ENCODE measurements around the gene MRPL32. TPM values are rescaled to one million over a fixed set of nuclear protein-coding genes. Genes with fewer than 3 reads are reported as not detected.

MRPL32 gene
- total RNA-seq, 1 donor from 2014 or later = 65.5 TPM

GRCh38 chr7:42915356-42915755, 16.8 kb upstream of the MRPL32 start:
- Histone ChIP-seq H3K27me3 (ENCODE audit: low read depth) (no peaks in the 10 kb centered on the region), H3K4me1 (peaks cover 21% of the 10 kb centered on the region), H3K36me3 (peaks cover 55% of the 10 kb centered on the region), H3K9me3 (replicated peaks) (no peaks in the 10 kb centered on the region), H3K27ac (replicated peaks) (no peak overlapping the region), H3K4me3 (no peak overlapping the region)
- TF ChIP-seq, protein P1, sequence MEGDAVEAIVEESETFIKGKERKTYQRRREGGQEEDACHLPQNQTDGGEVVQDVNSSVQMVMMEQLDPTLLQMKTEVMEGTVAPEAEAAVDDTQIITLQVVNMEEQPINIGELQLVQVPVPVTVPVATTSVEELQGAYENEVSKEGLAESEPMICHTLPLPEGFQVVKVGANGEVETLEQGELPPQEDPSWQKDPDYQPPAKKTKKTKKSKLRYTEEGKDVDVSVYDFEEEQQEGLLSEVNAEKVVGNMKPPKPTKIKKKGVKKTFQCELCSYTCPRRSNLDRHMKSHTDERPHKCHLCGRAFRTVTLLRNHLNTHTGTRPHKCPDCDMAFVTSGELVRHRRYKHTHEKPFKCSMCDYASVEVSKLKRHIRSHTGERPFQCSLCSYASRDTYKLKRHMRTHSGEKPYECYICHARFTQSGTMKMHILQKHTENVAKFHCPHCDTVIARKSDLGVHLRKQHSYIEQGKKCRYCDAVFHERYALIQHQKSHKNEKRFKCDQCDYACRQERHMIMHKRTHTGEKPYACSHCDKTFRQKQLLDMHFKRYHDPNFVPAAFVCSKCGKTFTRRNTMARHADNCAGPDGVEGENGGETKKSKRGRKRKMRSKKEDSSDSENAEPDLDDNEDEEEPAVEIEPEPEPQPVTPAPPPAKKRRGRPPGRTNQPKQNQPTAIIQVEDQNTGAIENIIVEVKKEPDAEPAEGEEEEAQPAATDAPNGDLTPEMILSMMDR (IDR thresholded peaks at IDR 0.05; ENCODE audit: borderline replicate concordance) = no peak
- no peak for DNase-seq
- intact Hi-C loops (cut with micrococcal nuclease) = no loop called here

GRCh38 chr7:42922017-42922753, 10.0 kb upstream of the MRPL32 start:
- no peak for DNase-seq
- Histone ChIP-seq H3K4me3 (no peak overlapping the region), H3K27me3 (ENCODE audit: low read depth) (no peaks in the 10 kb centered on the region), H3K9me3 (replicated peaks) (no peaks in the 10 kb centered on the region), H3K36me3 (peaks cover 100% of the 10 kb centered on the region), H3K4me1 (peaks cover 4% of the 10 kb centered on the region), H3K27ac (replicated peaks) (no peak overlapping the region)
- TF ChIP-seq, protein P1 (IDR thresholded peaks at IDR 0.05; ENCODE audit: borderline replicate concordance) = no peak
- intact Hi-C loops (cut with micrococcal nuclease) = no loop called here

GRCh38 chr7:42924223-42924838, 7.8 kb upstream of the MRPL32 start:
- Histone ChIP-seq H3K4me3 (no peak overlapping the region), H3K27me3 (ENCODE audit: low read depth) (no peaks in the 10 kb centered on the region), H3K36me3 (peaks cover 81% of the 10 kb centered on the region), H3K27ac (replicated peaks) (no peak overlapping the region), H3K4me1 (peaks cover 20% of the 10 kb centered on the region), H3K9me3 (replicated peaks) (no peaks in the 10 kb centered on the region)
- no peak for DNase-seq
- TF ChIP-seq, protein P1 (IDR thresholded peaks at IDR 0.05; ENCODE audit: borderline replicate concordance) = no peak
- intact Hi-C loops (cut with micrococcal nuclease) = no loop called here

GRCh38 chr7:42925630-42926029, 6.5 kb upstream of the MRPL32 start:
- intact Hi-C loops (cut with micrococcal nuclease) = no loop called here
- H3K4me1 ChIP-seq = peaks cover 33% of the 10 kb centered on the region
- no peaks in the 10 kb centered on the region for H3K27me3 ChIP-seq (ENCODE audit: low read depth)
- peaks cover 68% of the 10 kb centered on the region for H3K36me3 ChIP-seq
- H3K9me3 ChIP-seq (replicated peaks) = no peaks in the 10 kb centered on the region
- no peak overlapping the region for H3K4me3 ChIP-seq
- H3K27ac ChIP-seq (replicated peaks) = no peak overlapping the region
- DNase-seq = no peak
- TF ChIP-seq, protein P1 (IDR thresholded peaks at IDR 0.05; ENCODE audit: borderline replicate concordance) = no peak

GRCh38 chr7:42926204-42926603, 6.0 kb upstream of the MRPL32 start:
- H3K4me1 ChIP-seq = peaks cover 39% of the 10 kb centered on the region
- intact Hi-C loops (cut with micrococcal nuclease) = no loop called here
- no peaks in the 10 kb centered on the region for H3K27me3 ChIP-seq (ENCODE audit: low read depth)
- no peak overlapping the region for H3K27ac ChIP-seq (replicated peaks)
- no peaks in the 10 kb centered on the region for H3K9me3 ChIP-seq (replicated peaks)
- no peak overlapping the region for H3K4me3 ChIP-seq
- peaks cover 62% of the 10 kb centered on the region for H3K36me3 ChIP-seq
- no peak for DNase-seq
- TF ChIP-seq, protein P1 (IDR thresholded peaks at IDR 0.05; ENCODE audit: borderline replicate concordance) = no peak
